AG04449 (cell line): ENCODE data around the gene MSX1.

Experiments
- CTCF ChIA-PET: fragments of 350-600 bp; formaldehyde crosslinking; extraction: SDS; loops from one replicate; lab custom pipeline; 2021; ENCODE audit warnings: antibody characterized with exemption; lab: Yijun Ruan, JAX
- POLR2A ChIA-PET: fragments of 400-600, 350-600 bp; formaldehyde crosslinking; extraction: SDS; loops from one replicate; lab custom pipeline; 2020; ENCODE audit warnings: antibody characterized with exemption, inconsistent platforms; lab: Yijun Ruan, JAX
- DNase-seq: peaks from one replicate; pipeline ENCODE4 v3.0.0-alpha.2; 2010; ENCODE audit warnings: low read depth, low spot score
- H3K4me3 ChIP-seq: 2 replicates; pipeline ENCODE4 v1.5.1; 2011; ENCODE audit warnings: low read depth, mild to moderate bottlenecking, control low read depth, low read length
- CTCF ChIP-seq: IDR thresholded peaks from one replicate; pipeline ENCODE4 v1.5.1; 2011; ENCODE audit warnings: mild to moderate bottlenecking, moderate library complexity, low read length, control low read depth, inconsistent platforms; ENCODE audit not compliant: insufficient read depth; ENCODE audit errors: missing control alignments

Gene MSX1

DNA sequence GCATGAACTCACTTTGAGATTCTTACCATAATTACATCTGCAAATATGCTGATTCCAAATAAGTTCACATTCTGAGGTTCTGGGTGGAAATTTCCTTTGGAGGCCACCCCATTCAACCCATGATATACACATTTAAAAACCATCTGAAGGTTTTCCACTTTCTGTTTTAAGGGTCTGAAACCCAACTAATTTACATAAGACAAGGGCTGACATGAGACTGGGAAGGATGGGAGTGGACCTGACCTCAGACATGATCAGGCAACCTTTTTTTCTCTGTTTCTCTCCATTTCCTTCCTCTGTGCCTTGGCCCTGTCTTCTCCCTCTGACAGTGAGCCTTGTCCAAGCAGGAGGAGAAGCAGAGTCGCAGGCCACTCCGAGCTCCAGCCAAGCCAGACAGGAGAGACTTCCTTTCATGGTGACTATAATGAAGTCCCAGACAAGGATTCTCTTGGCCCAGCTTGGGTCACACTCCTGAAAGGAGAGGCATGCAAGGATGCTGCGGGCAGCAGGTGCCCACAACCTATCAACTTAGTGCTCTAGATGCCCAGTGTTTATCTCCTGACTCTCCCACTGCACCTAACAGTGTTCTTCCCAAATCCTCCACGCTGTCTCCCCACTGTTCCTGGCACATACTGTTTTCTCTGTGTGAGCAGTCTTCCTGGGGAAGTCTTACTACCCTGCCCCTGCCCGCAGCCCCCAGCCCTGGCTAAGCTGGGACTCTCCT, 39.9 kb downstream of the MSX1 start:
- DNase-seq = no peak
- TF ChIP-seq CTCF = no peak
- CTCF ChIA-PET = no interaction called here
- no peak overlapping the region for H3K4me3 ChIP-seq
- POLR2A ChIA-PET = no interaction called here

GRCh38 chr4:4901877-4902276, 42.4 kb downstream of the MSX1 start:
- POLR2A ChIA-PET = no interaction called here
- no peak overlapping the region for H3K4me3 ChIP-seq
- no peak for DNase-seq
- CTCF ChIA-PET = no interaction called here
- TF ChIP-seq CTCF = no peak

DNA sequence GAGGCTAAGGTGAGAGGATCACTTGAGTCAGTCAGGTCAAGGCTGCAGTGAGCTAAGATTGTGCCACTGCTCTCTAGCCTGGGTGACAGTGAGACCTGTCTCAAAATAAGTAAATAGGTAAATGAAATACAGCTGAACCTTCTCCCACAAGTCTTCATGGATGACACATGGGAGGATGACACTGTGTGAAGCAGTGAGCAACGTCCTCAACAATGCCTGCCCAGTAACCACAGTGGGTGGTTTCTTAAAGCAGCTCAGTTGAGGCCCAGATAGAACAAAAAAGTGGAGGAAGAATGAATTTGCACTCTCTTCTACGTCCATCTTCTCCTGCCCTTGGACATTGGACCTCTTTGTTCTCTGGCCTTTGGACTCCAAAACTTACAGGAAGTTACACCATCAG, 52.7 kb downstream of the MSX1 start:
- H3K4me3 ChIP-seq = no peak overlapping the region
- TF ChIP-seq CTCF = no peak
- ChIA-PET CTCF (no interaction called here), POLR2A (no interaction called here)
- no peak for DNase-seq

- no peak for DNase-seq
- ChIA-PET CTCF (no interaction called here), POLR2A (no interaction called here)
- TF ChIP-seq CTCF = no peak
- no peak overlapping the region for H3K4me3 ChIP-seq
Observed at GRCh38 chr4:4913147-4913561, 53.7 kb downstream of the MSX1 start.
